GM19193 (cell line): Measurements from ENCODE around the gene AMFR.

Experiments used
- POLR2A ChIP-seq: IDR thresholded peaks from 4 replicates; pipeline ENCODE4 v1.6.1; 2011; ENCODE audit not compliant: insufficient read depth, insufficient read length; ENCODE audit errors: extremely low read depth

The AMFR gene

DNA sequence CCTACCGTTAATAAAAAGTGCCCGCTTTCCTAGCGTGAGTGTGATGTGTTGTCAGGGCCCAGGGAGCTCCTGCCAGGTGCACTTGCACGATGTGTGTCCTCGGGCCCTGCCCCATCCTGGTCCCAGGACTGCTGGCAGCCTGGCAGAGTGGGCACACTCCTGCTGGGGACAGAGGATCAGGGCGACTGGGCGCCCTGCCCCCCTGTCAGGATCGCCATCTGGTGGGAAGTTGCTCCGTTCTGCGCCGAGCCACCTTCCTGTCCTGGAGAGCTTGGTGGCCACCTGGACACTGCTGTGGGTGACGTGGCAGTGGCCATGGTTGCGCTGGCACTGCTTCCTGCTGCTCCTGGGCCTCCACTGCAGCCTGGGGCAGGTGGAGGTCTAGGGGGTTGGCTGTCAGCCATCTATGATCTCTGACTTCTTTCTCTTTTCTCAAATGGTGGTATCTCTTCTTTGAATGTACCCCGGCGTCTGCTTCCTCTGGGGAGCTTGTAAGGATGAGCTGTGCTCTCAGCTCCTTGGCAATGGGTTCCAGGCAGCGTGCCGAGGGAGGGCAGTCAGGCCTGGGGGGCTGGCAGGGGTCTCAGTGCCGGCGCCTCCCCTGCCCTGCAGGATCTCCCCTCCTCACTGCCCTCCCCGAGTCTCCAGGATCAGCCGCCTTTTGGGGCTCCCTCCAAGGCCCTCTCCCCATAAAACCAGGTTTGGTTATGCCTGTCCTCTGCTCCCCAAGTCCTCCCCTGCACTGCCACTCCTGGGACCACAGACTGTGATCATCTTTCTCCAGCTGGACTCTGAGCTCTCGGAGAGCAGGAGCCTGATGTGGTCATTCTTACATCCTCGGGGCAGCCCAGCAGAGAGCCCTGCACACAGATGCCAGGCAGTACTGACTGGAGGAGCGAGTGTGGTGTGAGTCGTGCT, 76.9 kb downstream of the AMFR start:
- TF ChIP-seq POLR2A: no peak

GRCh38 chr16:56347670-56348069, 77.7 kb downstream of the AMFR start:
- no peak for TF ChIP-seq POLR2A

GRCh38 chr16:56347166-56347565, 78.2 kb downstream of the AMFR start:
- TF ChIP-seq POLR2A: no peak

DNA sequence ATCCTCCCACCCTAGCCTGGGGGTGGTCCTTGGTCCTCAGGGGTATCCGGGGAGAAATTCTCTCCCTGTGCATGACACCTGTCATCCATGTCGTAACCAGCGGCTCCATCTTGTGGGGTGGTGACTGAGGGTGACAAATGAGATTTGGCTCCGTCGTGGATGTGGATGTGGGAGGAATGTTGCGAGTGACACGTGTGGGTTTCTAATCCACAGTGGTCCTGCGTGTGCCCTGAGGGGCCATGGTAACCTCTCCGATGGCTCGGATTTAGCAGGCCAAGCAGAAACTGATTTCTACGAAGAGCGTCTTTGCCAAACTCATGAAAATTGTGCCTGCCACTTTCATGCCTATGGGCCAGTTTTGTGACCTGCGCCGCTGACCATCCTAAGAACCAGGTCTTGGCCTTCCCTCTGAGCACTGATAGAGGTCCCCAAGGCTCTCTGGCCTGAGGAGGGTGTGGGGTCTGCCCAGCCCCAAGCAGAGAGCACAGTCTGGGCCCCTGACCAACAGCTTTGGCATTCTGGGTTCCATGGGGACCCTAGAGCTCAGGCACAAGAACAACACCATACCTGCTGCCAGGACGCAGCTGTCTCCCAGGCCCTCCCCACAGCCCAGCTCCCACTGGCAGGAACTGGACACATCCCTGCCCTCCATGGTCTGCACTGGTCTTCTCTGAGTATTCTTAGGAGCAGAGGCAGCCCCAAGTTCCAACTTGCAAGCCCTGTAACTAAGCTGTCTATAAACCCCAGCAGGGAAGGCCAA, 79.0 kb downstream of the AMFR start:
- TF ChIP-seq POLR2A: no peak

- TF ChIP-seq POLR2A: no peak
Measured at GRCh38 chr16:56345406-56346050, 79.8 kb downstream of the AMFR start.

GRCh38 chr16:56344518-56345405, 80.6 kb downstream of the AMFR start:
- TF ChIP-seq POLR2A: no peak

- TF ChIP-seq POLR2A: no peak
Measured at GRCh38 chr16:56343661-56344517, 81.5 kb downstream of the AMFR start.

GRCh38 chr16:56341656-56342399, 83.5 kb downstream of the AMFR start:
- no peak for TF ChIP-seq POLR2A

- TF ChIP-seq POLR2A: no peak
Measured at GRCh38 chr16:56340864-56341365, 84.4 kb downstream of the AMFR start.

- no peak for TF ChIP-seq POLR2A
Measured at GRCh38 chr16:56340416-56340815, 84.9 kb downstream of the AMFR start.

DNA sequence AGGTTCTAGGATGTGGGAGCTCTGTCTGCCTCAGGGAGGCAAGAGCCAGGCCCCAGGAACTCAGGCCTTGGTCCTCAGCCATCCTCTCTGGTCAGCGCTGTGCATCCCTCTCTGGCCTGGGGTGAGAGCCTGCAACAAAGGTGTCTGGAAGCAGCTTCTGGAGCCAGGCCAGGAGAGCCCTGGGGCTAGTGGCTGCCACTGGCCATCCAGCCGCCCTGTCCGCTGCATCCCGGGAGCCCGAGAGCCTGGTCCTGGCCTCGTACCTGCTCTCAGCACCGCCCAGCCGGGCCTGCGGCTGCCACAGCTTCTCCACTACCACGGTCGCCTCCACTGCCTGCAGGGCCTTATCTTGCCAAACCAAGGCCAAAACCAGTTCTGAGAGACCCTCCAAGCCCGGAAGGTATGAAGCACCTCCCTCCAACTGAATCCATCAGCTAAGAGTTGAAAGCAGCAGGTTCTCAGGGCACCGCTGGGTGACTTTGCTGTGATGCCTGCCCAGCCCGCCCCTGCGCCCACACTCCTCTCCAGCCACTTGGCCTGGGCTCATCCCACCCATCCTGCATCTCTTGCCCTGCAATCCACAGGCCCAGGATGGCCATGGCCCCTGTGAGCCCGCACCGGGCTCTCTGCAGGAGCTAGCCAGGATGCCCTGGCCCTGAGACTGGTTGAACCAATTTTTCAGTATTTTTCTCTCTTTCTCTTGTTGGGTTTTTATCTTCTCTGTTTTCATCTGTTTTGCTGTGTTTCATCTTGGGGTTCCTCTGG, 85.7 kb downstream of the AMFR start:
- TF ChIP-seq POLR2A: no peak
